NCI-H128 (cell line): ENCODE results near the gene TOR1AIP1.

Experiments
- DNase-seq: peaks from one replicate; lab custom pipeline; 2025; ENCODE audit not compliant: unreplicated experiment; lab: John Stamatoyannopoulos, UW

The TOR1AIP1 gene

DNA sequence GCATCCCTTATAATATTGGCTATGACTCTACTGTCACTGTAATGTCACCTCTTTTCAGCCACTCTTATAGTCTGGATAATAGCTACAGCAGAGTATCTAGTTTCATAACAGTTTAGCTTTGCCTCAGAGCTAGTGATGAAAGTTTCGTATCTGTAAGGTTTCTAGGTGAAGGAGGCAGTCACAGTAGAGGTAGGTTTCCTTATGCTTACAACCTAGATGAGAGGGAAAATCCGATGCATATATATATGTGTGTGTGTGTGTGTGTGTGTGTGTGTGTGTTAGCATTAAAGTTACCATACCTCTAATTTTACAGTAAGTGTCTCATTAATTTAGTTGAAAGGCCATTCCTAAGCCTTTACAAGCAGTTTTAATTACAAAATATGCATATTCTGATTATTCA is 2.3 kb upstream of the TOR1AIP1 start:
- no peak for DNase-seq

DNA sequence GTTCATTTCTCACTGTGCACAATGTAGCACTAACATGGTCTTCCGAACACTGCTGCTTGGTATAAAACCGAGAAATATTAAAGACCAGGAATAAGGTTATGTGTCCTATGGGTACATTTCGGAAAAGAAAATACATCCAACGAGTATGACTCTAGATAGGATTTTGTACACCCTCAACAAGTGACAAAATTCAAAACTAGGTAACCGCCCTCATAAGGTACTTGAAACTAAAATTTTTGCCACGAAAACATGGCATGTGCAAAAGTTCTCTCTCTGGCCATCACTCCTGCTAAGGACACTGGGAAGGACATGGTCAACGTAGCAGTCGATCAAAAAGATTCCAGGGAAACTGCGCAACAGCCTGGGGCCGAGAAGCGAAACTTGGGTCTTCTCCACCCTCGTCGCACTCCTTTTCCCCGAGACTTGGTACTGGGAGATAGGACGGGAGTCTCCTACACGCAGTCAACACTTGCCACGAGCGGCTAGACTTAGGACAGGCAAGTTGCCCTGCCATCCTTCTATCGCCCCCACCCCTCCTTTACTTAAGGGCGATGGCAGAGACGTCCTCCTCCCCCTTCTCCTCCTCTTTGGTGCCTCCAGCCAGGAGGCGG is 338 bp upstream of the TOR1AIP1 start:
- no peak for DNase-seq

DNA sequence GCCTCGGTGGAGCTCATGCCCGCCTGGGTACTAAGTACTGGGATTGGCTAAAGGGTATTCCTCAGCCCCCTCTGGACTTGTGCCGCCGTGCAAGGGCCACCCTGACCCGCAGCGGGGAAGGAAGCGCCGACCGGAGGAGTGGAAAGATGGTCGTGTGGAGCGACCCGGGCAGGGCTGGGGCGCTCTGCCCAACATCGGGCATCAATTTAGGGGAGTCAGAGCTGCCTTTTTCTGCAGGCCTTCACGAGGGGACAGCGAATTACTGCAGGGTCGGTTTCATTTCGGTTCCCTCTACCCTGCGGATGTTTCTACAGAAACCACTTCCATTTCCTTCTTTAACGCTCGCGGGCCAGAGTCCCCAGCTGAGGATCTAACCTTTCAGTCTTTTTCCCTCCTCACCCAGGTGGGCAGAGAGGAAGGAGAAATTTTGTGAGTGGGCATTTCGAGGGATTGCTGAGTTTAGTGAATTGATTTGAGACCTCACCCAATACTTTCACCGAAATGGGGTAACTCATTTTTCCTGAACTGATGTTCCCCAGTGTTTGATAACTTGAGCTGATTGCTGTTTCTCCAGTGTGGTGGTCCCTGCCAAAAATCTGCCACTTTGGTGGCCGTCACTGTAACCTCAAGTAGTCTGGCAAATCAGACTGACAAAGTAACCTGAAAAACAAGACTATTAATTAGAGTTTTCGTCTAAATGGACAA is 1.1 kb downstream of the TOR1AIP1 start:
- DNase-seq, result no peak

DNA sequence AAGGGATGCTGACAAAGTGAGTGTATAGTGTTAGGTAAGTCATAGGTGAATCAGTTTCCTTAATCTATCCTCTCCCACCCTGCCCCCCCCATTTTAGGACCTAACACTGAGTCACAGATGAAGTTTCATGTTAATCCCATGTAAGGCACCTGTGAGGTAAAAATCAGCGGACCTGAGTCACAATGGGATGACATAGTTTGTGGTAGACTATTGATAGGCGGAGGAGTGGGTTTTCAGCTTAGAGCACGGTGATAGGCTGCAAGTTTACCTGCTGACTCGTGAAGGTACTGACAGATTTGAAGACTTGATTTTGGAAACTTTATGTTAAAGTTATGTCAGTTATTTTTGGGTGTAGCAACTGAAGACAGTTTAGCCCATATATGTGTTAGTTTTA is 1.7 kb downstream of the TOR1AIP1 start:
- no peak for DNase-seq

DNA sequence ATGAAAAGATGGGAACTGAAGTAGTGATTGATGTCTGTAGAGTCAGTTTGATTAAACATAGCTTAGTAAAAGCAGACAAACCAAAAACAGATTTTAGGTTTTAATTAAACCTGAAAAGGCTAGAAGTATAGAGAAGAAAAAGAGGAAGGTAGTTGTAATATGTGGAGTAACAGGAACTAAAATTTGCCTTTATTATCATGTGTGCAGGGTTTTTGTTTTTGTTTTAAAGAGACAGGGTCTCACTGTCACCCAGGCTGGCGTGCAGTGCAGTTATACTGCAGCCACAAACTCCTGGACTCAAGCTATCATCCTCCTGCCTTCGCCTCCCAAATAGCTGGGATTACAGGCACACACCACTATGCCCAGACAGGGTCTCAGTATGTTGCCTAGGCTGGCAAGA is 6.0 kb downstream of the TOR1AIP1 start:
- no peak for DNase-seq

DNA sequence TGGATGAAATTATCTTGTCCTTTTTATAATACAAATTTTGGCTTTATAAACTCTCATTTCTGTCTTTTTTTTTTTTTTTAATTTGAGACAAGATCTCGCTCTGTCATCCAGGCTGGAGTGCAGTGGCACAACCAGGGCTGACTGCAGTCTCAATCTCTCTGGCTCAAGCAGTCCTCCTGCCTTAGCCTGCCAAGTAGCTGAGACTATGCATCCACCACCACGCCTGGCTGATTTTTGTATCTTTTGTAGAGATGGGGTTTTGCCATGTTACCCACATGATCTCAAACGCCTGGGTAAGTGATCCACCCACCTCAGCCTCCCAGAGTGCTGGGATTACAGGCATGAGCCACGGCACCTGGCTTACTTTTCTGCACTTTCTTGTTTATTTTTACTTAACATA is 7.5 kb downstream of the TOR1AIP1 start:
- no peak for DNase-seq

DNA sequence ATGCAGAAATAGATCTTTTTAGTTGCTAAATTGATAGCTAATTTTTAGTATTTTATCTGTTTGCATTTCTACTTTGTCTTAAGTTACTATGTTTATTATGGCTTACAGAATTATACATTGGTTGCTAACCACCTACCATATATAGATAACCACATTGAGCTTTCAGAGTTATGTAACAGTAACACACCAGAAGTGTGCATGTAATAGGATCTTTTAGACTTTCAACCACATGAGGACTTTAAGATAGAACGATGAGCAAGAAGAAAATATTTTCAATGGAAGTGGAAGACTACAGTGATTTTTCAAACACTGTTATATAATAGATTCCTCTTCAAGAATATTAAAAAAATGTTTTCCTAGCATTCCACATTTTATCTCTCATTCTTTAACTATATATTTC is 28.8 kb downstream of the TOR1AIP1 start:
- DNase-seq, result no peak

DNA sequence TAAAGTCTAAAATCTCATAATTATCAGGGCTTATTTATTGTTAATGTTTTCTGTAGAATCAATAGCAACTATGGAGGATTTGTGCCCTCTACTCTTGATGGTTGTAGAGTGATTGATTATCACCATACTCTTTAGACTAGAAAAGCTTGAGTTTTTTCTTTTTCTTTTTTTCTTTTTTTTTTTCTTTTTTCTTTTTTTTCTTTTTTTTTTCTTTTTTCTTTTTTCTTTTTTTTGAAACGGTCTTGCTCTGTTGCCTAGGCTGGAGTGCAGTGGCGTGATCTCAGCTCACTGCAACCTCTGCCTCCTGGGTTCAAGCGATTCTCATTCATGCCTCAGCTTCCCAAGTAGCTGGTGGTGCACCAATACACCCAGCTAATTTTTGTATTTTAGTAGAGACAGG is 29.7 kb downstream of the TOR1AIP1 start:
- no peak for DNase-seq

DNA sequence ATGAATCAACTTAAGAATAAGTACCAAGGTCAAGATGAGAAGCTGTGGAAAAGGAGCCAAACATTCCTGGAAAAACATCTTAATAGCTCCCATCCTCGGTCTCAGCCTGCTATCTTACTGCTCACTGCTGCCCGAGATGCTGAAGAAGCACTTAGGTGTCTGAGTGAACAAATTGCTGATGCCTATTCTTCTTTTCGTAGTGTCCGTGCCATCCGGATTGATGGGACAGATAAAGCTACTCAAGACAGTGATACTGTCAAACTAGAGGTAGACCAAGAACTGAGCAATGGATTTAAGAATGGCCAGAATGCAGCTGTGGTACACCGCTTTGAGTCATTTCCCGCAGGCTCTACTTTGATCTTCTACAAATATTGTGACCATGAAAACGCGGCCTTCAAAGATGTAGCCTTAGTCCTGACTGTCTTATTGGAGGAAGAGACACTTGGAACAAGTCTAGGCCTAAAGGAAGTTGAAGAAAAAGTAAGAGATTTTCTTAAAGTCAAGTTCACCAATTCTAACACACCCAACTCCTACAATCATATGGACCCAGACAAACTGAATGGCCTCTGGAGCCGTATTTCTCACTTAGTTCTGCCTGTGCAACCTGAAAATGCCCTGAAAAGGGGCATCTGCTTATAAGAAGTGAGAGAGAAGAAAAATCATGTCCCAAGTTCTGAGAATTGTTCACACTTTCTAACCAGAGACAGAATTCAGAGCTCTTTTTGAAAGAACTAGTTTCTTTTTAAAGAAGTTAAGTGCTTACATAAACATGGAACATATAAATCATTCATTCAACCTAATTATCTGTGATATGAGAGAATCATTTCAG is 35.7 kb downstream of the TOR1AIP1 start:
- DNase-seq, result no peak

DNA sequence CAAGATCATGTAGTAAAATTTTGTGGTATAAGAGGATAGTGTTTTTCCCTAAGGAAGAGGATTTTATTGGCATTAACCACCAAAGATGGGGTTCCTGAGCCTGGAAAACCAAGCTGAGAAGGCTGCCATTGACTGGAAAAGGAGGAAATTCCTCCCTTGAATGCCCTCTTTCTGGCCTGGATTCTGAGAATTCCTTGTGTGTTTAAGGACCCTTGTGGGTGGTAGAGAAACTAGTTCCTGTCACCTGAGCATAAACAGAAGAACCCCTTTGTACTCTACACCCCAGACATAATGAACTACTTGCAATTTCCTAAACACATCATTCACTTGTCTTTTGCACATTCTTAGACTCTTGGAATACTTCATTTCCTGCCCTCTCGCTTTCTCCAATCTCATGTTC is 39.4 kb downstream of the TOR1AIP1 start:
- no peak for DNase-seq

DNA sequence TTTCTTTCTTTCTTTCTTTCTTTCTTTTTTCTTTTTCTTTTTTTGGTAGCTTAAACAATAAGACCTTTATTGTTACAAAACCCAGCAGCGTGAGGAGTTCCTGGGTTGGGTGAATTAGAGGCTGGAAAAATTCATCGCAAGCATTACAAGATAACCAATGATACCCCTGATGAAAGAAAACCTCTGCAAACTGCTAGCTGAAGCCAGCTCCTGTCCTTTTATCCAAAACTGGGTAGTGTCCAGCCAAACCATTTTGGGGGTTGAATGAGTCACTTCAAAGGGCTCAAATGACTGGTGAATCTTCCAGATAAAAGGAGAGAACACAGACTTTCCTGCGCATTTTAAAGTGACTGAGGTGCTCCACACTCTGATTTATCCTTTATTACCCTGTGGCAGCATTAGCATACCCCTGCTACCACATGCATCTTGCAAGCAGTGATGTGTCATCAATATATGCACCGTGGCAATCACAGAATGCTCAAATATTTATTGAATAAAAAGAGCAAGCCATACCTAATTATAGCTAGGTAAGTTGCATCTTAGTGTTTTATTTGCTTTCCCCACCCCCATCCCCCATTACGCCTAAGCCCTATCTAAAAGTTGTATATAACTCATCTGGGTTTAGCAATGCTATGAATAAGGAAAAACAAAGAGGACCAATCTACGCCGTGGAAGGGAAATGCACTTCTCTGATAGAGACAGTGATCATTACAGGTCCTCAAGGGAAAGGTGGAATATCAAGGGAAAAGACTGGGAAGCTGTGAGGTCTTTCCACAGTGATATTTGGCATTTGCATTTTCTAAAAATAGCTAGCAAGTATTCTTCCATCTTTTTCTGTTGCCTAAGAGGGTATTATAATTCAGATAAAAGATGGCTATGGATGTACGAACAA is 40.1 kb downstream of the TOR1AIP1 start:
- DNase-seq, result no peak

DNA sequence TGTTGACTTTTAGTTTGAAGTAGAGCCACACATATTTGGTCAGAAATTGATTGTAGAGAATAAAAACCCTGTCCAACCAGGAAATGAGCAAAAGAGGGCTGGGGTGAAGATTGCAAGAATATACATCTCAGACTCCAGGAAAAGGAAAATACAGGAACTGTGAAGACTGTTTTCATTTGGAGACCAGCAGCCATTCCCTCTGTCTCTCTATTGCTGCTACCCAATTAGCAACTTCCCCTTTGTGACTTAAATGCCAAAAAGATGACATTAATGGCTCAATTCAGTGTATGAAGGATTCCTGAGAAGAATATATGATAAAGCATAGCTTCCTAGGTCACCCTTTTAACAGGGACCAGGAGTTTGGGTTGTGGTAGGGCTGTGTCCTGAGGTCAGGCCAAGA is 40.9 kb downstream of the TOR1AIP1 start:
- no peak for DNase-seq

DNA sequence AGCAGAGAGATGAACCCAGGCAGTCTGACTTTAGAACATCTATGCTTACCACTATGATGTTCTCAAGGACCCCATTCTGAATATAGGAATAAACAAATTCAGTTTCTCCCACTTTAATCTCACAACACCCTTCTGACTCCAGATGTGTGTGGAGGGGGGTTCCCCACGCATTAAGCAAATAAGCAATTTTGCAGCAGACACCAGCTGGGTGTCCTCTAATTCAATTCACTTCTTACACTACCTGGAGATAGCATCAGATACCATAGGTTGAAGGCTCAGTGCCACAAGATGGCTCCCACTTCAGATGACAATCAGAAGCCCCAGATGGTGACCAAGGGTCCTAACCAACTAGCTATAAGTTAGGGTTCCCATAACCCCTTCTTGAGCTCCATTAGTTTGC is 42.2 kb downstream of the TOR1AIP1 start:
- no peak for DNase-seq

DNA sequence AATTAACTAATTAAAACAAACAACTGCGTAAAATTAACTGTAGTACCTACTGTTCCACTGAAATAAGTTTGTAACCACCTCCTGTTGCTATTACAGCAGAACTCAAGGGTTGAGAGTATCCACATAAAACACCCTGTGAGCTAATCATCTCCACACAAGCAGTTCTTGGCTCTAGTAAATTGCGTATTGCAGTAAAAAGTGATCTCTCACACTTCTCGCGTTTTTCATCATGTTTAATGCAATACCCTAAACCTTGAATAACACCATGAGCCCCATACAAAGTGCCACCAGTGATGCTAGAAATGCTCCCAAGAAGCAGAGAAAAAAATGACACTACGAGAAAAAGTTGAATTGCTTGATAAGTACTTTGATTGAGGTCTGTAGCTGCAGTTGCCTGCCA is 43.2 kb downstream of the TOR1AIP1 start:
- no peak for DNase-seq

DNA sequence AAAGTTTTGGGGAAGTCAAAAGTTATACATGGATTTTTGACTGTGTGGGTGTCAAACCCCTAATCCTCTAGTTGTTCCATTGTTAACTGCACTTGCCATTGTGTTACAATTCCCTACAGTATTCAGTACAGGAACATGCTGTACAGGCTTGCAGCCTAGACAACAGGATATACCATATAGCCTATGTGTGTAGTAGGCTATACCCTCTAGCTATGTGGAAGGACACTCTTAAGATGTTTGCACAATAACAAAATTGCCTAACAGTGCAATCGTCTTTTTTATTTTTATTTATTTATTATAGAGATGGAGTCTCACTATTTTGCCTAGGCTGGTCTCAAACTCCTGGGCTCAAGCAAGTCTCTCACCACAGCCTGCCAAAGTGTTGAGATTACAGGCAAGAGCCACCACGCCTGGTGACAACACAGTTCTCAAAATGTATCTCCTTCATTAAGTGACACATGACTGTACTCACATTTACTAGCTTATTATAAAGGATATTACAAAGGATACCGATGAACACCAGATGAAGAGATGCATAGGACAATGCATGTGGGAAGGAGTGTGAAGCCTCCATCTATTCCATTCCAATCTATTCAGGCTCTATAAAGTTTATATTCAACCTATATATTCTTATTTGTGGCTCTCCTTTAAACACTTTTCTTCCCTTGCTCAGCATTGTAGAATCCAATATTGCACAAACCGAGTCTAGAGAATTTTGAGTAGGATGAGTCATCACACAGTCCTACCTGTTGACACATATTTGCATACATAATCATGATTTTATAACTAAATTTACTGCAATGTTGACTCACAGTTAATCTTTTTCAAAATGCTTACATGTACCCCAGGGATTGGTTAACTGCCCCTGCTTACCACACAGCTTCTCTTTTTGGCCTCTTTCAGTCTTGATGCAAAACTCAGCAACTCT is 44.1 kb downstream of the TOR1AIP1 start:
- DNase-seq, result no peak

DNA sequence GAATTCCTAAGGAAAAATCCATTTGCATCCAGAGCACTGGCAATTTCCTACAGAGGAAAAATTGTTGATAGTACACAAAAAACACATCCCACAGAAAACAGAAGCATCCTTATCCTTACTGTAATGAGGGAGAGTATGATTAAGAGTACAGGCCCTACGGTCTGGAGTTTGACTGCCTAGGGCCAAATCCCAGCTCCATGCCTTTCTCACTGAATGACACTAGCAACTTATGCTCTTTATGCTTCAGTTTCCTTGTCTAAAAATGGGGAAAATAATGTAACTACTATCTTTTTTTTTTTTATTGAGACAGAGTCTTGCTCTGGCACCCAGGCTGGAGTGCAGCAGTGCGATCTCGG is 44.7 kb downstream of the TOR1AIP1 start:
- no peak for DNase-seq

DNA sequence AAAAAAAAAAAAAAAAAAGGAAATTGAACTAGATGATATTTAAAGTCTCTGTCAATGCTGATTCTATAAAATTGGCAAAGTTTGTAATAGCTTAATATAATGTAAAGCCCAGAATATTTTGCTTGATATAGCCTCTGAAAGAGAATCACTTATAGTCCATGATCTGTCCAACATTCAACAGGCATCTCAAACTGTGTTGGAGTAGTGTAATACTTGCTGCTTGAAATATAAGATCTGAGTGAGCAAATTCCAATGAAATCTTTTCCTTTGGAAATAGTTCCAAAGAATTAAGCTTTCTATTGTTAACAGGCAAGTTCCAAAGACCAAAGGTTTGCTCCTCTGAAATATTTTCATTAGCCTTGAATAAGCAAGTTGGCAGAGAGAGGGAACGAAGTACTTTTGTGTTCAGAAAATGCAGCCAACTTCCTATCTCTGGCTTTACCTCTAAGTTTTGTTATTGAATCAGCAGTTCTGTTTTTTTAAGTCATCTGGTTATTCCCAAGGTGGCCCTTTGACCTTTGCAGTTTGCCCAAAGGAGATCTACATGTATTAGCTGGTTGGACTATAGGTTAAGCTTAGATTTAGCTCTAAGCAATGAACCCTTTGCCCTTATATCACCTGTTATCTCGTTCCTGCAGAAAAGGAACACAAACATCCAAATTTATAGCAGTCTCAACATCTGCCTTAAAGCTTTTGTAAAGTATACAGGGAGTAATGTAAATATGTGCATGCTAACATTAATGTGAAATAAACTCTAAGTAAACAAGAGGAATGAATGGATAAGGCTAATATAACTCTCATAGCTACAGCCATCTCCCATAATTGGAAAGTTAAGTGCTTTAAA is 48.1 kb downstream of the TOR1AIP1 start:
- DNase-seq, result no peak

DNA sequence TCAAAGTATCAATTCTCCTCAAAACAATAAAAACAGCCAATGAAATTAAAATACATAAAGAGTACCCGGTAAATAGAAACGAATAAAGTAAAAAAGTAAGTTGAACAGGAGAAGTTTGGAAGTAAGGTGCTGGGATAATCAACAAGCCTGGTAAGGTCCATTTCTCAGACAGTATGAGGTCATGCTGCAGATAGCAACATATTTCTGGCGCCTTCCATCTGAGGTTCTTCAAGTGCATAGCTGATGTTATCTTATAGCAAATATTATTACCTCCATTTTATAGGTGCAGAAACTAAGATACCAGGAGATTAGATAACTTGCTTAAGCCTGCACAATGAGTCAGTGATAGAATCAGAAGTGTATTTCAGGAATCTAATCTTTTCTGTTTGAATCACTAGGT is 48.8 kb downstream of the TOR1AIP1 start:
- no peak for DNase-seq

DNA sequence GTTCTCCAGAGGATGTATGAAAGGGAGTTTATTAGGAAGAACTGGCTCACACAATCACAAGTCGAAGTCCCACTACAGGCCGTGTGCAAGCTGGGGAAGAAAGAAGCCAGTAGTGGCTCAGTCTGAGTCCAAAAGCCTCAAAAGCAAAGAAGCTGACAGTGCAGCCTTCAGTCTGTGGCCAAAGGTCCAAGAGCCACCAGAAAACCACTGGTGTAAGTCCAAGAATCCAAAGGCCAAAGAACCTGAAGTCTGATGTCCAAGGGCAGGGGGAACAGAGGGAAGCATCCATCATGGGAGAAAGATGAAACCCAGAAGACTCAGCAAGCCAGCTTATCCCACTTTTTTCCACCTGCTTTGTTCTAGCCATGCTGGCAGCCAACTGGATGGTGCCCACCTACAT is 51.1 kb downstream of the TOR1AIP1 start:
- no peak for DNase-seq
